K562 (cell line): ENCODE measurements around the gene LPCAT1. TPM values are rescaled to one million over a fixed set of nuclear protein-coding genes. Genes with fewer than 3 reads are reported as not detected.

Source experiments
- ATAC-seq: fragments of 200-7000 bp; cut with Tn5 transposase; 3 replicates; pipeline ENCODE4 v1.9.1; 2020; ENCODE audit warnings: moderate library complexity
- BruUV-seq: library from RNA; stranded (reverse); fragments of 400-500 nt; replicated peaks from 2 replicates; lab custom pipeline; 2021; lab: Mats Ljungman, UMichigan
- CTCF ChIA-PET: fragments of 300-600 bp; formaldehyde crosslinking; extraction: SDS; loops from one replicate; lab custom pipeline; 2021; ENCODE audit warnings: low intra/inter-chr PET ratio; lab: Yijun Ruan, JAX
- POLR2A ChIA-PET: fragments of 300-600, 350-650 bp; sonication (Branson Sonifier 250); formaldehyde crosslinking; extraction: SDS; loops from one replicate; lab custom pipeline; 2021; ENCODE audit warnings: antibody characterized with exemption, inconsistent platforms; lab: Yijun Ruan, JAX
- DNase-seq, 4 experiments: peaks; one replicate each; pipeline versions ENCODE4 v3.0.0 to v3.0.0-alpha.2; 2011 to 2018; ENCODE audit warnings: low spot score in 3 of 4, mixed read lengths in 3 of 4; ENCODE audit errors: extremely low read depth in 1 of 4
- FAIRE-seq: peaks from 2 replicates; lab custom pipeline; 2011; peaks lifted over from hg19 to GRCh38; lab: Jason Lieb, UNC
- H2AFZ ChIP-seq: 2 replicates; pipeline ENCODE4 v1.6.0; 2011; ENCODE audit warnings: low read depth, low read length, control low read depth, inconsistent platforms
- H3K27ac ChIP-seq: fragments of 200-600 bp; 3 replicates; pipeline ENCODE4 v1.8.0; 2011; ENCODE audit warnings: low read depth, mild to moderate bottlenecking, control low read depth, inconsistent platforms, low read length, moderate library complexity, mixed read lengths; ENCODE audit errors: extremely low read depth
- H3K27me3 ChIP-seq, 2 experiments: fragments of 300-600 bp in 1 of 2; 2 replicates in 1 of 2; 3 replicates in 1 of 2; pipeline versions ENCODE4 v1.6.0 to v1.8.0; 2011; ENCODE audit warnings: inconsistent platforms in 2 of 2, low read length in 2 of 2, mild to moderate bottlenecking in 1 of 2, mixed read lengths in 1 of 2, moderate library complexity in 1 of 2; ENCODE audit not compliant: control insufficient read depth in 2 of 2, insufficient read depth in 2 of 2
- H3K36me3 ChIP-seq: fragments of 300-600 bp; 3 replicates; pipeline ENCODE4 v1.8.0; 2011; ENCODE audit warnings: mild to moderate bottlenecking, low read length, inconsistent platforms; ENCODE audit not compliant: control insufficient read depth, insufficient read depth
- H3K4me1 ChIP-seq, 2 experiments: fragments of 200-600 bp in 1 of 2; replicated peaks in 1 of 2; 2 replicates in 1 of 2; 3 replicates in 1 of 2; pipeline versions ENCODE4 v1.5.1 to v1.8.0; 2011; ENCODE audit warnings: inconsistent platforms in 2 of 2, low read length in 2 of 2, mild to moderate bottlenecking in 1 of 2, mixed read lengths in 1 of 2, moderate library complexity in 1 of 2; ENCODE audit not compliant: control insufficient read depth in 2 of 2, insufficient read depth in 2 of 2
- H3K4me2 ChIP-seq: 2 replicates; pipeline ENCODE4 v1.6.1; 2011; ENCODE audit warnings: low read length, control low read depth, inconsistent platforms, mixed read lengths; ENCODE audit not compliant: insufficient read depth
- H3K4me3 ChIP-seq: fragments of 200-600 bp; sonication (generic), shearing (Covaris generic); 2 replicates; pipeline ENCODE4 v1.5.1; 2016; ENCODE audit warnings: control low read depth, inconsistent platforms
- H3K79me2 ChIP-seq: fragments of 200-600 bp; 3 replicates; pipeline ENCODE4 v1.8.0; 2011; ENCODE audit warnings: low read length, inconsistent platforms; ENCODE audit not compliant: control insufficient read depth, insufficient read depth
- H3K9ac ChIP-seq, 2 experiments: 2 replicates each; pipeline versions ENCODE4 v1.6.0 to v1.6.1; 2011; ENCODE audit warnings: low read depth in 2 of 2, low read length in 2 of 2, control low read depth in 1 of 2, inconsistent platforms in 1 of 2, mild to moderate bottlenecking in 1 of 2, mixed read lengths in 1 of 2; ENCODE audit not compliant: insufficient read depth in 1 of 2
- H3K9me1 ChIP-seq: one replicate; pipeline ENCODE4 v1.6.0; 2011; ENCODE audit warnings: inconsistent platforms, mild to moderate bottlenecking, low read length, moderate library complexity; ENCODE audit not compliant: control insufficient read depth, insufficient read depth
- H3K9me3 ChIP-seq: replicated peaks from 2 replicates; pipeline ENCODE4 v1.5.1; 2011; ENCODE audit warnings: low read depth, low read length, inconsistent platforms; ENCODE audit not compliant: control insufficient read depth, insufficient read depth
- H4K20me1 ChIP-seq: replicated peaks from 2 replicates; pipeline ENCODE4 v1.6.1; 2011; ENCODE audit warnings: low read length, inconsistent platforms, mixed read lengths; ENCODE audit not compliant: control insufficient read depth, insufficient read depth
- ATF1 ChIP-seq, 2 experiments: fragments of 450-650 bp in 1 of 2; IDR thresholded peaks; 2 replicates each; pipeline ENCODE4 v1.6.1; 2016; ENCODE audit warnings: missing compliant biosample characterization in 1 of 2, missing genetic modification characterization in 1 of 2
- ELF1 ChIP-seq: fragments of 200-800 bp; sonication (Bioruptor generic); IDR thresholded peaks from 2 replicates; pipeline ENCODE4 v1.6.1; 2016; ENCODE audit warnings: missing genetic modification characterization, missing compliant biosample characterization
- GMEB1 ChIP-seq: fragments of 250-450 bp; sonication (Bioruptor Pico); IDR thresholded peaks from 2 replicates; pipeline ENCODE4 v1.4.0; 2020; ENCODE audit warnings: mild to moderate bottlenecking
- HBP1 ChIP-seq: fragments of 450-650 bp; formaldehyde crosslinking; IDR thresholded peaks from 2 replicates; pipeline ENCODE4 v1.4.0; 2022; ENCODE audit warnings: missing genetic modification characterization
- HDAC1 ChIP-seq, 2 experiments: fragments of 450-650 bp; IDR thresholded peaks; 2 replicates each; pipeline ENCODE4 v1.6.1; 2016 to 2017; ENCODE audit warnings: inconsistent platforms in 1 of 2, mild to moderate bottlenecking in 1 of 2, moderate library complexity in 1 of 2
- HDAC2 ChIP-seq: fragments of 450-650 bp; IDR thresholded peaks from 2 replicates; pipeline ENCODE4 v1.6.1; 2016; ENCODE audit warnings: mild to moderate bottlenecking
- JUN ChIP-seq, 2 experiments: sonication (generic) in 1 of 2; formaldehyde crosslinking in 1 of 2; IDR thresholded peaks; 2 replicates each; pipeline versions ENCODE4 v1.6.1 to v1.8.0; 2012 to 2022; ENCODE audit warnings: borderline replicate concordance in 2 of 2, mild to moderate bottlenecking in 2 of 2, improper control_type of control experiment in 1 of 2, low read depth in 1 of 2, low read length in 1 of 2, missing genetic modification reagents in 1 of 2
- KAT2B ChIP-seq: IDR thresholded peaks from one replicate; pipeline ENCODE4 v1.6.1; 2012; ENCODE audit warnings: low read depth, mild to moderate bottlenecking, control low read depth, inconsistent platforms, low read length, moderate library complexity
- PRDM10 ChIP-seq: fragments of 450-650 bp; IDR thresholded peaks from 2 replicates; pipeline ENCODE4 v1.6.1; 2018; ENCODE audit not compliant: partially characterized antibody
- SMAD4 ChIP-seq: fragments of 250-450 bp; sonication (Bioruptor Pico); conservative IDR thresholded peaks from 2 replicates; pipeline ENCODE4 v1.8.0; 2021; ENCODE audit warnings: inconsistent platforms, mild to moderate bottlenecking, moderate library complexity
- TEAD4 ChIP-seq, 2 experiments: sonication (generic) in 1 of 2; formaldehyde crosslinking in 1 of 2; IDR thresholded peaks; 2 replicates each; pipeline versions ENCODE4 v1.6.1 to v1.8.0; 2012 to 2022; ENCODE audit warnings: borderline replicate concordance in 1 of 2, inconsistent platforms in 1 of 2, low read length in 1 of 2, mild to moderate bottlenecking in 1 of 2, missing genetic modification reagents in 1 of 2
- WGBS: fragments of 100-300 bp; shearing (Covaris generic); methylation state at CpG from one replicate; pipeline ENCODE4 v1.1.6; 2016; ENCODE audit warnings: low coverage, mixed read lengths; ENCODE audit not compliant: insufficient coverage; ENCODE audit errors: missing lambda C conversion rate; 5-methylcytosine and 5-hydroxymethylcytosine counted together
- in situ Hi-C: fragments of 300-500 bp; cut with MboI; formaldehyde crosslinking; loops from 4 replicates; pipeline ENCODE4 v1.15.0; 2018; ENCODE audit warnings: inconsistent platforms, mixed read lengths
- intact Hi-C: fragments of 100-400 bp; cut with micrococcal nuclease; formaldehyde crosslinking; loops from 2 replicates; pipeline ENCODE4 v1.14.2; 2022
- polyA plus RNA-seq, 8 experiments: library from polyadenylated mRNA; depleted of rRNA in 4 of 8; stranded (reverse) in 5 of 8; unstranded in 3 of 8; fragments of >200 nt; fragmentation: Nextera tagmentation in 2 of 8; fragmentation: Illumina TruSeq in 1 of 8; extraction: Ambion mirVana in 2 of 8; extraction: Trizol in 1 of 8; gene quantifications; 2 replicates each; pipeline versions ENCODE4 v1.2.1 to v1.2.3, GENCODE V29; 2011 to 2014; ENCODE audit warnings: inconsistent platforms in 1 of 8, missing spikeins in 1 of 8
- total RNA-seq, 7 experiments: library from RNA; depleted of rRNA in 6 of 7; stranded (reverse); fragments of >200 nt in 6 of 7; fragmentation: Illumina TruSeq in 2 of 7; extraction: Trizol in 2 of 7; gene quantifications; 2 replicates each; pipeline versions ENCODE4 v1.2.1 to v1.2.3, GENCODE V29; 2011 to 2021; ENCODE audit warnings: low replicate concordance in 1 of 7

LPCAT1 gene
- total and polyA plus RNA-seq, 9 of the 15 experiments (the other 6 are each of a cell fraction or from before 2014, with no cell fraction given) = 0.14 to 18.4 (median 13.9) TPM

GRCh38 chr5:1419476-1420210 is 104.1 kb downstream of the LPCAT1 start:
- in situ Hi-C loops (no loop called here), intact Hi-C loops (no loop called here)
- H3K4me3 ChIP-seq = no peak overlapping the region
- H4K20me1 ChIP-seq = peaks cover 17% of the 10 kb centered on the region
- 2% methylated on average over 10 of the region's 11 CpGs for WGBS
- H3K4me2 ChIP-seq = no peak overlapping the region
- H2AFZ ChIP-seq = no peak overlapping the region
- peaks cover 3 to 35% of the 10 kb centered on the region in 2 experiments; a peak in 4 of 5 replicates for H3K27me3 ChIP-seq
- no peak overlapping the region for H3K27ac ChIP-seq
- no peaks in the 10 kb centered on the region for H3K79me2 ChIP-seq
- CTCF ChIA-PET = no interaction called here
- ATAC-seq (no peak), FAIRE-seq (no peak), DNase-seq (no peak)
- peaks cover 7% of the 10 kb centered on the region for H3K9me1 ChIP-seq
- no peaks in the 10 kb centered on the region for H3K36me3 ChIP-seq
- no peak overlapping the region for H3K9ac ChIP-seq
- BruUV-seq = no TSS peak
- POLR2A ChIA-PET = interaction anchor here (1.0 to 1.2 kb wide), 2 partner anchors 10 to 15 kb away, joined by 4 to 6 read pairs; no protein-coding TSS in a partner anchor
- peaks cover 0 to 13% of the 10 kb centered on the region in 2 experiments; a peak in 1 of 5 replicates for H3K4me1 ChIP-seq
- no peaks in the 10 kb centered on the region for H3K9me3 ChIP-seq
- TF ChIP-seq TEAD4 (IDR thresholded peaks at IDR 0.05; ENCODE audit: low read length) (no peak), TEAD4 (CRISPR knock-in tag; IDR thresholded peaks at IDR 0.05; ENCODE audit: borderline replicate concordance) (no peak), ELF1 (tag) (no peak), JUN (IDR thresholded peaks at IDR 0.05; ENCODE audit: borderline replicate concordance, low read depth, low read length) (no peak), JUN (CRISPR knock-in tag; IDR thresholded peaks at IDR 0.05; ENCODE audit: borderline replicate concordance) (no peak), KAT2B (no peak), ATF1 (CRISPR knock-in tag; IDR thresholded peaks at IDR 0.05) (no peak), ATF1 (tag; IDR thresholded peaks at IDR 0.05) (no peak), SMAD4 (CRISPR knock-in tag) (no peak), GMEB1 (CRISPR knock-in tag) (no peak), HDAC1 (IDR thresholded peaks at IDR 0.05) (no peak), HDAC2 (no peak), PRDM10 (no peak), HBP1 (CRISPR knock-in tag) (no peak)
